Prostate gland (tissue), 2 donors: ENCODE measurements around the gene EIF3K. TPM values are rescaled to one million over a fixed set of nuclear protein-coding genes. Genes with fewer than 3 reads are reported as not detected.

Experiments used
- DNase-seq: peaks from one replicate; pipeline ENCODE4 v3.0.0-alpha.2; 2019; ENCODE audit warnings: low spot score
- H3K27ac ChIP-seq, 2 donors: fragments of 200-600 bp; sonication (generic); 2 replicates each; pipeline ENCODE4 v1.5.1; 2017 to 2019
- H3K27me3 ChIP-seq: fragments of 200-600 bp; sonication (generic); replicated peaks from 2 replicates; pipeline ENCODE4 v1.5.1; 2019; ENCODE audit not compliant: insufficient read depth
- H3K36me3 ChIP-seq, 2 donors: fragments of 200-600 bp; sonication (generic); 1 replicate in 1 of 2; 2 replicates in 1 of 2; pipeline versions ENCODE4 v1.5.1 to v1.8.1; 2017 to 2019
- H3K4me1 ChIP-seq: fragments of 200-600 bp; sonication (generic); replicated peaks from 2 replicates; pipeline ENCODE4 v1.5.1; 2019
- H3K4me3 ChIP-seq, 2 donors: fragments of 200-600 bp; sonication (generic); 2 replicates each; pipeline ENCODE4 v1.5.1; 2017 to 2019
- H3K9me3 ChIP-seq: fragments of 200-600 bp; sonication (generic); 2 replicates; pipeline ENCODE4 v1.5.1; 2017
- POLR2A ChIP-seq: fragments of 450-650 bp; IDR thresholded peaks from one replicate; pipeline ENCODE4 v1.6.1; 2016; ENCODE audit warnings: antibody characterized with exemption, mild to moderate bottlenecking
- POLR2AphosphoS5 ChIP-seq: sonication (generic); formaldehyde crosslinking; IDR thresholded peaks from one replicate; pipeline ENCODE4 v1.6.1; 2017; ENCODE audit warnings: antibody characterized with exemption
- WGBS: methylation state at CpG from one replicate; pipeline ENCODE4 v1.1.5; 2018; 5-methylcytosine and 5-hydroxymethylcytosine counted together
- intact Hi-C: fragments of 100-400 bp; cut with DNase I; formaldehyde crosslinking; loops from one replicate; pipeline ENCODE4 v1.14.2; 2022
- total RNA-seq, 2 donors: library from RNA; depleted of rRNA; stranded (reverse); fragments of >200 nt; gene quantifications; one replicate each; pipeline ENCODE4 v1.1.0, GENCODE V29; 2016
- TF ChIP-seq, protein P1 (sequence below), 4 experiments: fragments of 200-600 bp in 2 of 4; fragments of 450-650 bp in 2 of 4; sonication (generic) in 2 of 4; IDR thresholded peaks; 1 replicate in 3 of 4; 2 replicates in 1 of 4; pipeline ENCODE4 v1.5.1; 2016 to 2019; ENCODE audit warnings: antibody characterized with exemption in 4 of 4, mild to moderate bottlenecking in 2 of 4, moderate library complexity in 2 of 4

The EIF3K gene
- total RNA-seq, 2 donors from 2014 or later: 368 to 618 TPM

DNA sequence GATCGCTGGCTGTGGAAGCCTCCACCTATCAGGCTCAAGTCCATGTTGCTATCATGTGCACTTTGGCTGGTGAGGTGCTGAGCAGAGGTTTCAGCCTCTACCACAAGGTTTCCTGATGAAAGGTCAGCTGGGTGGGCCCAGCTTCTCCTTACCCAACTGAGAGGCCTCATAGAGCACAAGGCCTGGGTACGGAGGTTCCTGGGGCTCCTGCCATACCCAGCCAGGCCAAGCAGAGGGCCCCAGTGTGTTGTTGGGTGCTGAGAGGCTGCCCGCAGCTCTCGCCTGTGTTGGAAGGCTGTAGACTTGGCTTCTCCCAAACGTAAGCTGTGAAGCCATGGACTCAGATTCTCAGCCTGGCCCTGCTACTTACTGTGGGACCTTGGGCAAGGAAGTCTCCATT, 56.6 kb downstream of the EIF3K start:
- 96% methylated on average over 5 of the region's 5 CpGs for WGBS
- Histone ChIP-seq H3K27me3 (no peaks in the 10 kb centered on the region), H3K4me3 (no peak overlapping the region), H3K27ac (peak overlapping the region; percentile 87 to 90), H3K36me3 (no peaks in the 10 kb centered on the region), H3K4me1 (peaks cover 24% of the 10 kb centered on the region), H3K9me3 (no peaks in the 10 kb centered on the region)
- TF ChIP-seq POLR2AphosphoS5 (no peak), POLR2A (no peak)
- TF ChIP-seq, protein P1, sequence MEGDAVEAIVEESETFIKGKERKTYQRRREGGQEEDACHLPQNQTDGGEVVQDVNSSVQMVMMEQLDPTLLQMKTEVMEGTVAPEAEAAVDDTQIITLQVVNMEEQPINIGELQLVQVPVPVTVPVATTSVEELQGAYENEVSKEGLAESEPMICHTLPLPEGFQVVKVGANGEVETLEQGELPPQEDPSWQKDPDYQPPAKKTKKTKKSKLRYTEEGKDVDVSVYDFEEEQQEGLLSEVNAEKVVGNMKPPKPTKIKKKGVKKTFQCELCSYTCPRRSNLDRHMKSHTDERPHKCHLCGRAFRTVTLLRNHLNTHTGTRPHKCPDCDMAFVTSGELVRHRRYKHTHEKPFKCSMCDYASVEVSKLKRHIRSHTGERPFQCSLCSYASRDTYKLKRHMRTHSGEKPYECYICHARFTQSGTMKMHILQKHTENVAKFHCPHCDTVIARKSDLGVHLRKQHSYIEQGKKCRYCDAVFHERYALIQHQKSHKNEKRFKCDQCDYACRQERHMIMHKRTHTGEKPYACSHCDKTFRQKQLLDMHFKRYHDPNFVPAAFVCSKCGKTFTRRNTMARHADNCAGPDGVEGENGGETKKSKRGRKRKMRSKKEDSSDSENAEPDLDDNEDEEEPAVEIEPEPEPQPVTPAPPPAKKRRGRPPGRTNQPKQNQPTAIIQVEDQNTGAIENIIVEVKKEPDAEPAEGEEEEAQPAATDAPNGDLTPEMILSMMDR (IDR thresholded peaks at IDR 0.05): no peak
- intact Hi-C loops: no loop called here
- no peak for DNase-seq

DNA sequence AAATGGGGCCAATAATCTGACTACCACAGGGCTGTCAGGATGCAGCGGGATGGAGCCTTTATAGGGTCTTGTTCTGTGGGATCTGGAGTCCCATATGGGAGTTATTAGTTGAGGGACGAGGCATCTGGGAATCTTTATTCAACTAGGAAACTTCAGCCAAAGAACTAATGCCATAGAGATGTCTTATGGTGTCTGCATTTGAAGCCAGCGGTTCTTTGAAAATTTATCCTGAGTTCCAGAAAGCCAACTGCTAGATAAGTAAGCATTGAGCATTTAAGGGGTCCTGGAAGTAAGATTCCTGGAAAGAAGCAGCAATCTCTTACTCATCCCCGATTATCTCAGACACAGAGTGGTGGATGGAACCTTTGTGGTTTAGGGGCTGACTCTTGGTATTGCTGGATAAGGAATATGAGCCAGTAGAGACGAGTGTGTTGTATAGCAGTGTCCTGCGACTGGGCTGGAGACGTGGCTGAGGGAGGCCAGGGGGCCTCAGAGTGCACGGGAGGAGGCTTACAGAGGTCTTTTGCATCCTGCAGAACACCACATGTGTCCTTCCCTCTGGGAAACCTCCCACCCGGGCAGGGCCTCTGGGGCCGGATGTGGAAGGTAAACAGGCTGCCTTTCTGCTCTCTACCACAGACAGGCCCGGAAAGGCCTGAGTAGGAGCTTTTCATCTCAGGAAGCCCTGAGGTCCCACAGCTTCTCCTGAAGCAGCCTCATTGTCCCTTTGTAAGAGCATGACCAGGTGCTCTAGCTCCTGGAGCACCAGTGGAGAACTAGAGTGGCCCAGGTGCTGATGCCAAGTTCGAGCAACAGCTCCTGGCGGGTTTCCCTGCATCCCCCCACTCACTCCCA, 57.3 kb downstream of the EIF3K start:
- TF ChIP-seq POLR2AphosphoS5: peak; percentile 8
- TF ChIP-seq, protein P1 (IDR thresholded peaks at IDR 0.05): no peak
- DNase-seq: no peak
- H3K36me3 ChIP-seq: no peaks in the 10 kb centered on the region
- intact Hi-C loops: no loop called here
- H3K4me1 ChIP-seq: peaks cover 24% of the 10 kb centered on the region
- peak overlapping the region; percentile 87 to 90 for H3K27ac ChIP-seq
- no peaks in the 10 kb centered on the region for H3K9me3 ChIP-seq
- 48% methylated on average over 13 of the region's 13 CpGs for WGBS
- H3K4me3 ChIP-seq: no peak overlapping the region
- H3K27me3 ChIP-seq: no peaks in the 10 kb centered on the region

DNA sequence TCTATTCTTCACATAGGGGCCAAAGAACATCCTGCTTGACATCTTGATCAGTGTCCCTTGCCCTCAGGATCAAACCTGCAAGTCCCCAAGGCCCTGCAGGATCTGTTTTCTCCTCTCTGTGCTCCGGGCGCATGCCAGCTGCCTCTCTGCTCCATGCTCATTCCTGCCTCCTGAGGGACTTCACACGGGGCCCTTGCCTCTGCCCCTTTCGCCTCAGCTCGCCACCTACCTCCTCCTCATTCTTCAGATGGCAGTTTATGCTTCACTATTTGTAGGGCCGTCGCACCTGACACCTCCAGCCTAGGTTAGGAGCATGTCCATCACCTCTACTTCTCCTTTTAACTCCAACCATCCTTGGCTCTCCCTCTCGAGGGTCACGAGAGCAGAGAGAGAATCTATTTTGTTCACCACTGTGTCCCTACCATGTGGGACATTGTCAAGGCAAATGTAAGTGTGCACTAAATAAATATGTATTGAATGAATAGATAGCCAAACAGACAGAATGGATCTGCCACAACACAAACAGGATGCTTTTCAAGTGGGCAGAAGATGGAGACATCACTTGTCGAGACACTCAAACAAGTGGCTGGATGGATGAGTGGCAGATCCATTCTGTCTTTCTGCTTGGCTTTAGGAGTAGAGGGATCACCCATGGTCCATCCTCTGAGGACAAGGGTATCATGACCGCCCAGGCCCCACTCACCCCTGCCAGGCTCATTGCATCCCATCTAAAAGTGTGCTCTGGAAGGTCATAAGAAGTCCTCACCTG, 58.1 kb downstream of the EIF3K start:
- TF ChIP-seq POLR2AphosphoS5 (no peak), POLR2A (no peak)
- TF ChIP-seq, protein P1 (IDR thresholded peaks at IDR 0.05): no peak
- no peak overlapping the region for H3K4me3 ChIP-seq
- no peaks in the 10 kb centered on the region for H3K9me3 ChIP-seq
- peak overlapping the region; percentile 87 to 90 for H3K27ac ChIP-seq
- WGBS: 75% methylated on average over 11 of the region's 11 CpGs
- intact Hi-C loops: no loop called here
- DNase-seq: no peak
- H3K27me3 ChIP-seq: no peaks in the 10 kb centered on the region
- no peaks in the 10 kb centered on the region for H3K36me3 ChIP-seq
- peaks cover 24% of the 10 kb centered on the region for H3K4me1 ChIP-seq

DNA sequence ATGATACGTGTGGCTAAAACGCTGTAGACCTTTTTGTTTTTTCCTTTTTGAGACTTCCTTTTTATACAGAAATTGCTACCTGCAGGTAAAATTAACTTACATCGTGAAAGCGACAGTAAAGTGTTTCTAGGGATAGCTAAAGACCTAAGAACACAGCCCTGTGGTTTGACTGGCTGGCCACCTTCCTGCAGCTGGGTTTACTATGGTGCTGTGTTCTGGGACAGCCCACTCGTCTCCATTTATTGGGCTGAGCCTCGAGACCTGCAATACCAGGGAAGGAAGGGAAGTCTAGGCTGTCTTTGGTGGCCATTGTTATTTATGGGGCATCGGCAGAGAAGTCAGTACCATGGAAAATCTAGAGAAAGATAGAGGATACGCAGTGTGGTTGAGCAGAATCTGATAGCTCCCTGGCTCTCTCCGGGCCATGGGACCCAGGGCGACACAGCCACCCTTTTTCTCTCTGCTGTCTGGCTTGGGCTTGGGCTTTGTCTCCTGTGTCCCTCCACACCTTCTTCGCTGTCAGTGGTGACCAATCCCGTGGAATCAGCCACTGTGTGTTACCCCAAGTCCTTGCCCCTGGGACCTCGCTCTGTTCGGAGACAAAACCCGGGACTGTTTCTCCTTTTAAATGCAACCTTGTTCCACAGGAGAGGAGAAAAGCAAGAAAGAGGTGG, 59.4 kb downstream of the EIF3K start:
- no peaks in the 10 kb centered on the region for H3K27me3 ChIP-seq
- H3K27ac ChIP-seq: peak overlapping the region; percentile 16 to 87
- WGBS: 70% methylated on average over 15 of the region's 15 CpGs
- peaks cover 29% of the 10 kb centered on the region for H3K4me1 ChIP-seq
- no peak overlapping the region for H3K4me3 ChIP-seq
- DNase-seq: no peak
- TF ChIP-seq, protein P1 (IDR thresholded peaks at IDR 0.05): no peak
- TF ChIP-seq POLR2A: no peak
- no peak for TF ChIP-seq POLR2AphosphoS5
- no peaks in the 10 kb centered on the region for H3K9me3 ChIP-seq
- intact Hi-C loops: no loop called here
- no peaks in the 10 kb centered on the region for H3K36me3 ChIP-seq
